HEK293 (cell line): Measurements from ENCODE around the gene NRP1.

Experiments used
- CTCF ChIA-PET: fragments of 350-600 bp; formaldehyde crosslinking; extraction: SDS; loops from one replicate; lab custom pipeline; 2021; ENCODE audit warnings: antibody characterized with exemption; lab: Yijun Ruan, JAX
- POLR2A ChIA-PET: fragments of 300-600 bp; formaldehyde crosslinking; extraction: SDS; loops from one replicate; lab custom pipeline; 2020; ENCODE audit warnings: antibody characterized with exemption, inconsistent platforms; lab: Yijun Ruan, JAX
- H3K27ac ChIP-seq: fragments of 200-500 bp; sonication (Bioruptor generic); 2 replicates; pipeline ENCODE4 v1.5.1; 2014; ENCODE audit warnings: low read depth, low read length, control low read depth, inconsistent platforms; ENCODE audit errors: extremely low read depth
- H3K36me3 ChIP-seq, 2 experiments: fragments of 200-500 bp in 1 of 2; sonication (Bioruptor generic) in 1 of 2; 1 replicate in 1 of 2; 2 replicates in 1 of 2; pipeline ENCODE4 v1.5.1; 2014 to 2017; ENCODE audit warnings: inconsistent platforms in 2 of 2, low read length in 2 of 2; ENCODE audit not compliant: control insufficient read depth in 2 of 2, insufficient read depth in 1 of 2
- H3K4me1 ChIP-seq: fragments of 200-500 bp; sonication (Bioruptor generic); 2 replicates; pipeline ENCODE4 v1.5.1; 2014; ENCODE audit warnings: mild to moderate bottlenecking, low read length, inconsistent platforms; ENCODE audit not compliant: control insufficient read depth, insufficient read depth
- H3K4me3 ChIP-seq: 2 replicates; pipeline ENCODE4 v1.5.1; 2011; ENCODE audit warnings: low read depth, mild to moderate bottlenecking, control low read depth, low read length, moderate library complexity
- H3K9me3 ChIP-seq: fragments of 200-500 bp; sonication (Bioruptor generic); 2 replicates; pipeline ENCODE4 v1.5.1; 2014; ENCODE audit warnings: low read depth, low read length, inconsistent platforms; ENCODE audit not compliant: control insufficient read depth, insufficient read depth
- KLF10 ChIP-seq: fragments of 450-650 bp; IDR thresholded peaks from 2 replicates; pipeline ENCODE4 v1.5.1; 2018; ENCODE audit warnings: missing biosample characterization, mild to moderate bottlenecking, missing genetic modification characterization
- KLF16 ChIP-seq: fragments of 450-650 bp; formaldehyde crosslinking; IDR thresholded peaks from 2 replicates; pipeline ENCODE4 v1.5.1; 2017; ENCODE audit warnings: missing biosample characterization, missing genetic modification characterization
- OSR2 ChIP-seq: fragments of 450-650 bp; formaldehyde crosslinking; IDR thresholded peaks from 2 replicates; pipeline ENCODE4 v1.5.1; 2016; ENCODE audit warnings: missing biosample characterization, missing genetic modification characterization
- WT1 ChIP-seq: fragments of 450-650 bp; formaldehyde crosslinking; IDR thresholded peaks from 2 replicates; pipeline ENCODE4 v1.5.1; 2016; ENCODE audit warnings: missing biosample characterization, missing genetic modification characterization
- ZFHX2 ChIP-seq: fragments of 450-650 bp; formaldehyde crosslinking; conservative IDR thresholded peaks from 2 replicates; pipeline ENCODE4 v1.5.1; 2016; ENCODE audit warnings: missing biosample characterization, missing genetic modification characterization
- ZNF155 ChIP-seq: fragments of 450-650 bp; formaldehyde crosslinking; IDR thresholded peaks from 2 replicates; pipeline ENCODE4 v1.5.1; 2016; ENCODE audit warnings: missing biosample characterization, missing genetic modification characterization
- ZNF266 ChIP-seq: fragments of 450-650 bp; formaldehyde crosslinking; IDR thresholded peaks from 2 replicates; pipeline ENCODE4 v1.5.1; 2016; ENCODE audit warnings: missing biosample characterization, missing genetic modification characterization, low read depth
- ZNF404 ChIP-seq: fragments of 450-650 bp; formaldehyde crosslinking; IDR thresholded peaks from 2 replicates; pipeline ENCODE4 v1.5.1; 2017; ENCODE audit warnings: missing biosample characterization, missing genetic modification characterization
- ZNF529 ChIP-seq: fragments of 450-650 bp; formaldehyde crosslinking; IDR thresholded peaks from 2 replicates; pipeline ENCODE4 v1.5.1; 2017; ENCODE audit warnings: missing genetic modification characterization, missing biosample characterization; ENCODE audit not compliant: insufficient replicate concordance
- ZNF548 ChIP-seq: fragments of 450-650 bp; formaldehyde crosslinking; IDR thresholded peaks from 2 replicates; pipeline ENCODE4 v1.5.1; 2016; ENCODE audit warnings: missing biosample characterization, missing genetic modification characterization
- ZNF561 ChIP-seq: fragments of 450-650 bp; IDR thresholded peaks from 2 replicates; pipeline ENCODE4 v1.5.1; 2018; ENCODE audit warnings: missing biosample characterization, missing genetic modification characterization, borderline replicate concordance
- ZNF571 ChIP-seq: fragments of 450-650 bp; formaldehyde crosslinking; IDR thresholded peaks from 2 replicates; pipeline ENCODE4 v1.5.0; 2017; ENCODE audit warnings: missing biosample characterization, missing genetic modification characterization
- ZNF837 ChIP-seq: fragments of 450-650 bp; formaldehyde crosslinking; IDR thresholded peaks from 2 replicates; pipeline ENCODE4 v1.5.1; 2016; ENCODE audit warnings: missing biosample characterization, missing genetic modification characterization
- ZNF843 ChIP-seq: fragments of 450-650 bp; formaldehyde crosslinking; IDR thresholded peaks from 2 replicates; pipeline ENCODE4 v1.5.1; 2016; ENCODE audit warnings: missing biosample characterization, missing genetic modification characterization
- TF ChIP-seq, protein P1 (sequence below): fragments of 450-650 bp; formaldehyde crosslinking; conservative IDR thresholded peaks from 2 replicates; pipeline ENCODE4 v1.5.1; 2016; ENCODE audit warnings: low read depth, missing biosample characterization, missing genetic modification characterization
- TF ChIP-seq, protein P2 (sequence below): fragments of 450-650 bp; formaldehyde crosslinking; IDR thresholded peaks from 2 replicates; pipeline ENCODE4 v1.5.1; 2016; ENCODE audit warnings: missing biosample characterization, missing genetic modification characterization
- TF ChIP-seq, protein P3 (sequence below): fragments of 450-650 bp; formaldehyde crosslinking; IDR thresholded peaks from 2 replicates; pipeline ENCODE4 v1.5.0; 2017; ENCODE audit warnings: missing biosample characterization, missing genetic modification characterization, borderline replicate concordance
- TF ChIP-seq, protein P4 (sequence below): sonication (generic); formaldehyde crosslinking; IDR thresholded peaks from 2 replicates; pipeline ENCODE4 v1.8.1; 2022; ENCODE audit warnings: mild to moderate bottlenecking, moderate library complexity, missing genetic modification reagents
- TF ChIP-seq, protein P5 (sequence below): fragments of 450-650 bp; formaldehyde crosslinking; IDR thresholded peaks from 2 replicates; pipeline ENCODE4 v1.5.1; 2017; ENCODE audit warnings: missing biosample characterization, missing genetic modification characterization
- TF ChIP-seq, protein P6 (sequence below): fragments of 450-650 bp; formaldehyde crosslinking; IDR thresholded peaks from 2 replicates; pipeline ENCODE4 v1.5.1; 2016; ENCODE audit warnings: missing biosample characterization, missing genetic modification characterization, low read depth
- TF ChIP-seq, protein P7 (sequence below): fragments of 450-650 bp; formaldehyde crosslinking; IDR thresholded peaks from 2 replicates; pipeline ENCODE4 v1.5.1; 2017; ENCODE audit warnings: missing biosample characterization, missing genetic modification characterization

Gene NRP1

DNA sequence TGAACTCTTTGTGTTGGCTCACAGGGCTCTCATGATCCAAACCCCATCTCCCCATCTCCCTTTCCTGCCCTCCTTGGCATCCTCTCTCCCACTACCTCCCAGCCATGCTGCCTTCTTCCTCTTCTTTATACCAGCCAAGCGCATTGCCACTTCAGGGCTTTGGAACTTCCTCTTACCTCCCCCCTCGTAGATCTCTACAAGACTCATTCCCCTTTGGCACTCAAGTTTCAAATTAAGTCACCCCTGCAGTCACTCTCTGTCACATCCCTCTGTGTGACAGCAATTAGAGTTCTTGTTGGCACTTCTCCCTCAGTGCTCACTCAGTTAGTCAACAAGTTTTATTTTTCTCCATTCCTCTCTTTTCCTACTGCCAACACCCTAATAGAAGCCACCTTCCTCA is 20.8 kb upstream of the NRP1 start (continued):
- TF ChIP-seq, protein P1, sequence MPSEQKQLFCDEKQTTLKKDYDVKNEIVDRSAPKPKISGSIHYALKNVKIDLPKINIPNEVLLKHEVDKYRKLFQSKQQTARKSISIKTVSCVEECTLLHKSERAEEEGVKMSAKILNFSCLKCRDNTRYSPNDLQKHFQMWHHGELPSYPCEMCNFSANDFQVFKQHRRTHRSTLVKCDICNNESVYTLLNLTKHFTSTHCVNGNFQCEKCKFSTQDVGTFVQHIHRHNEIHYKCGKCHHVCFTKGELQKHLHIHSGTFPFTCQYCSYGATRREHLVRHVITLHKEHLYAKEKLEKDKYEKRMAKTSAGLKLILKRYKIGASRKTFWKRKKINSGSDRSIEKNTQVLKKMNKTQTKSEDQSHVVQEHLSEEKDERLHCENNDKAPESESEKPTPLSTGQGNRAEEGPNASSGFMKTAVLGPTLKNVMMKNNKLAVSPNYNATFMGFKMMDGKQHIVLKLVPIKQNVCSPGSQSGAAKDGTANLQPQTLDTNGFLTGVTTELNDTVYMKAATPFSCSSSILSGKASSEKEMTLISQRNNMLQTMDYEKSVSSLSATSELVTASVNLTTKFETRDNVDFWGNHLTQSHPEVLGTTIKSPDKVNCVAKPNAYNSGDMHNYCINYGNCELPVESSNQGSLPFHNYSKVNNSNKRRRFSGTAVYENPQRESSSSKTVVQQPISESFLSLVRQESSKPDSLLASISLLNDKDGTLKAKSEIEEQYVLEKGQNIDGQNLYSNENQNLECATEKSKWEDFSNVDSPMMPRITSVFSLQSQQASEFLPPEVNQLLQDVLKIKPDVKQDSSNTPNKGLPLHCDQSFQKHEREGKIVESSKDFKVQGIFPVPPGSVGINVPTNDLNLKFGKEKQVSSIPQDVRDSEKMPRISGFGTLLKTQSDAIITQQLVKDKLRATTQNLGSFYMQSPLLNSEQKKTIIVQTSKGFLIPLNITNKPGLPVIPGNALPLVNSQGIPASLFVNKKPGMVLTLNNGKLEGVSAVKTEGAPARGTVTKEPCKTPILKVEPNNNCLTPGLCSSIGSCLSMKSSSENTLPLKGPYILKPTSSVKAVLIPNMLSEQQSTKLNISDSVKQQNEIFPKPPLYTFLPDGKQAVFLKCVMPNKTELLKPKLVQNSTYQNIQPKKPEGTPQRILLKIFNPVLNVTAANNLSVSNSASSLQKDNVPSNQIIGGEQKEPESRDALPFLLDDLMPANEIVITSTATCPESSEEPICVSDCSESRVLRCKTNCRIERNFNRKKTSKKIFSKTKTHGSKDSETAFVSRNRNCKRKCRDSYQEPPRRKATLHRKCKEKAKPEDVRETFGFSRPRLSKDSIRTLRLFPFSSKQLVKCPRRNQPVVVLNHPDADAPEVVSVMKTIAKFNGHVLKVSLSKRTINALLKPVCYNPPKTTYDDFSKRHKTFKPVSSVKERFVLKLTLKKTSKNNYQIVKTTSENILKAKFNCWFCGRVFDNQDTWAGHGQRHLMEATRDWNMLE (tag by site-specific recombination) = no peak
- TF ChIP-seq ZNF404 (no peak), KLF10 (tag by site-specific recombination) (no peak), ZNF571 (tag by site-specific recombination) (no peak), ZNF155 (tag by site-specific recombination) (no peak), KLF16 (tag by site-specific recombination) (no peak), OSR2 (tag by site-specific recombination) (no peak), ZNF837 (tag by site-specific recombination) (no peak)
- TF ChIP-seq, protein P2, sequence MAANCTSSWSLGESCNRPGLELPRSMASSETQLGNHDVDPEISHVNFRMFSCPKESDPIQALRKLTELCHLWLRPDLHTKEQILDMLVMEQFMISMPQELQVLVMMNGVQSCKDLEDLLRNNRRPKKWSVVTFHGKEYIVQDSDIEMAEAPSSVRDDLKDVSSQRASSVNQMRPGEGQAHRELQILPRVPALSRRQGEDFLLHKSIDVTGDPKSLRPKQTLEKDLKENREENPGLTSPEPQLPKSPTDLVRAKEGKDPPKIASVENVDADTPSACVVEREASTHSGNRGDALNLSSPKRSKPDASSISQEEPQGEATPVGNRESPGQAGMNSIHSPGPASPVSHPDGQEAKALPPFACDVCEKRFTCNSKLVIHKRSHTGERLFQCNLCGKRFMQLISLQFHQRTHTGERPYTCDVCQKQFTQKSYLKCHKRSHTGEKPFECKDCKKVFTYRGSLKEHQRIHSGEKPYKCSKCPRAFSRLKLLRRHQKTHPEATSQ (tag by site-specific recombination) = no peak
- TF ChIP-seq, protein P3, sequence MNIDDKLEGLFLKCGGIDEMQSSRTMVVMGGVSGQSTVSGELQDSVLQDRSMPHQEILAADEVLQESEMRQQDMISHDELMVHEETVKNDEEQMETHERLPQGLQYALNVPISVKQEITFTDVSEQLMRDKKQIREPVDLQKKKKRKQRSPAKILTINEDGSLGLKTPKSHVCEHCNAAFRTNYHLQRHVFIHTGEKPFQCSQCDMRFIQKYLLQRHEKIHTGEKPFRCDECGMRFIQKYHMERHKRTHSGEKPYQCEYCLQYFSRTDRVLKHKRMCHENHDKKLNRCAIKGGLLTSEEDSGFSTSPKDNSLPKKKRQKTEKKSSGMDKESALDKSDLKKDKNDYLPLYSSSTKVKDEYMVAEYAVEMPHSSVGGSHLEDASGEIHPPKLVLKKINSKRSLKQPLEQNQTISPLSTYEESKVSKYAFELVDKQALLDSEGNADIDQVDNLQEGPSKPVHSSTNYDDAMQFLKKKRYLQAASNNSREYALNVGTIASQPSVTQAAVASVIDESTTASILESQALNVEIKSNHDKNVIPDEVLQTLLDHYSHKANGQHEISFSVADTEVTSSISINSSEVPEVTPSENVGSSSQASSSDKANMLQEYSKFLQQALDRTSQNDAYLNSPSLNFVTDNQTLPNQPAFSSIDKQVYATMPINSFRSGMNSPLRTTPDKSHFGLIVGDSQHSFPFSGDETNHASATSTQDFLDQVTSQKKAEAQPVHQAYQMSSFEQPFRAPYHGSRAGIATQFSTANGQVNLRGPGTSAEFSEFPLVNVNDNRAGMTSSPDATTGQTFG (tag by site-specific recombination) = no peak
- TF ChIP-seq, all 188 proteins: peak for 0

DNA sequence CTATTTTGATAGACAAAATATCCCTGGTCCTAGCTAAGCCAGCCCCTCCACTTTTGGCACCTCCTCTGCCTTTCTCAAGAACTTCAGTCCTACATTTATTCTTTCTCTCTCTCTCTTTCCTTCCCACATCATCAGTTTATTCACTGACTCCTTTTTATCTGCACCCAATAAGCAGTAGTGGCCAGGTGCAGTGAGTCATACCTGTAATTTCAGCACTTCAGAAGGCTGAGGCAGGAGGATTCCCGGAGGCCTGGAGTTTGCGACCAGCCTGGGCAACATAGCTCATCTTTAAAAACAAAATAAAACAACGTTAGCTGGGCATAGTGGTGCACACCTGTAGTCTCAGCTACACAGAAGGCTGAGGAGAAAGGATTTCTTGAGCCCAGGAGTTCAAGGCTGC is 19.4 kb upstream of the NRP1 start:
- Histone ChIP-seq H3K4me3 (no peak overlapping the region), H3K27ac (no peak overlapping the region), H3K36me3 (no peaks in the 10 kb centered on the region), H3K4me1 (peaks cover 7% of the 10 kb centered on the region; the same call in 1 of the 2 replicates), H3K9me3 (no peaks in the 10 kb centered on the region)
- POLR2A ChIA-PET = no interaction called here
- TF ChIP-seq, protein P4, sequence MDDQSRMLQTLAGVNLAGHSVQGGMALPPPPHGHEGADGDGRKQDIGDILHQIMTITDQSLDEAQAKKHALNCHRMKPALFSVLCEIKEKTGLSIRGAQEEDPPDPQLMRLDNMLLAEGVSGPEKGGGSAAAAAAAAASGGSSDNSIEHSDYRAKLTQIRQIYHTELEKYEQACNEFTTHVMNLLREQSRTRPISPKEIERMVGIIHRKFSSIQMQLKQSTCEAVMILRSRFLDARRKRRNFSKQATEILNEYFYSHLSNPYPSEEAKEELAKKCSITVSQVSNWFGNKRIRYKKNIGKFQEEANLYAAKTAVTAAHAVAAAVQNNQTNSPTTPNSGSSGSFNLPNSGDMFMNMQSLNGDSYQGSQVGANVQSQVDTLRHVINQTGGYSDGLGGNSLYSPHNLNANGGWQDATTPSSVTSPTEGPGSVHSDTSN (CRISPR knock-in tag) = no peak
- TF ChIP-seq, protein P5, sequence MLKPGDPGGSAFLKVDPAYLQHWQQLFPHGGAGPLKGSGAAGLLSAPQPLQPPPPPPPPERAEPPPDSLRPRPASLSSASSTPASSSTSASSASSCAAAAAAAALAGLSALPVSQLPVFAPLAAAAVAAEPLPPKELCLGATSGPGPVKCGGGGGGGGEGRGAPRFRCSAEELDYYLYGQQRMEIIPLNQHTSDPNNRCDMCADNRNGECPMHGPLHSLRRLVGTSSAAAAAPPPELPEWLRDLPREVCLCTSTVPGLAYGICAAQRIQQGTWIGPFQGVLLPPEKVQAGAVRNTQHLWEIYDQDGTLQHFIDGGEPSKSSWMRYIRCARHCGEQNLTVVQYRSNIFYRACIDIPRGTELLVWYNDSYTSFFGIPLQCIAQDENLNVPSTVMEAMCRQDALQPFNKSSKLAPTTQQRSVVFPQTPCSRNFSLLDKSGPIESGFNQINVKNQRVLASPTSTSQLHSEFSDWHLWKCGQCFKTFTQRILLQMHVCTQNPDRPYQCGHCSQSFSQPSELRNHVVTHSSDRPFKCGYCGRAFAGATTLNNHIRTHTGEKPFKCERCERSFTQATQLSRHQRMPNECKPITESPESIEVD = no peak
- TF ChIP-seq ZFHX2 (tag by site-specific recombination) (no peak), ZNF843 (tag by site-specific recombination) (no peak), WT1 (no peak), ZNF561 (no peak), ZNF529 (tag by site-specific recombination) (no peak), ZNF266 (no peak), ZNF548 (no peak)
- TF ChIP-seq, protein P6, sequence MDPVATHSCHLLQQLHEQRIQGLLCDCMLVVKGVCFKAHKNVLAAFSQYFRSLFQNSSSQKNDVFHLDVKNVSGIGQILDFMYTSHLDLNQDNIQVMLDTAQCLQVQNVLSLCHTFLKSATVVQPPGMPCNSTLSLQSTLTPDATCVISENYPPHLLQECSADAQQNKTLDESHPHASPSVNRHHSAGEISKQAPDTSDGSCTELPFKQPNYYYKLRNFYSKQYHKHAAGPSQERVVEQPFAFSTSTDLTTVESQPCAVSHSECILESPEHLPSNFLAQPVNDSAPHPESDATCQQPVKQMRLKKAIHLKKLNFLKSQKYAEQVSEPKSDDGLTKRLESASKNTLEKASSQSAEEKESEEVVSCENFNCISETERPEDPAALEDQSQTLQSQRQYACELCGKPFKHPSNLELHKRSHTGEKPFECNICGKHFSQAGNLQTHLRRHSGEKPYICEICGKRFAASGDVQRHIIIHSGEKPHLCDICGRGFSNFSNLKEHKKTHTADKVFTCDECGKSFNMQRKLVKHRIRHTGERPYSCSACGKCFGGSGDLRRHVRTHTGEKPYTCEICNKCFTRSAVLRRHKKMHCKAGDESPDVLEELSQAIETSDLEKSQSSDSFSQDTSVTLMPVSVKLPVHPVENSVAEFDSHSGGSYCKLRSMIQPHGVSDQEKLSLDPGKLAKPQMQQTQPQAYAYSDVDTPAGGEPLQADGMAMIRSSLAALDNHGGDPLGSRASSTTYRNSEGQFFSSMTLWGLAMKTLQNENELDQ = no peak
- TF ChIP-seq, protein P7, sequence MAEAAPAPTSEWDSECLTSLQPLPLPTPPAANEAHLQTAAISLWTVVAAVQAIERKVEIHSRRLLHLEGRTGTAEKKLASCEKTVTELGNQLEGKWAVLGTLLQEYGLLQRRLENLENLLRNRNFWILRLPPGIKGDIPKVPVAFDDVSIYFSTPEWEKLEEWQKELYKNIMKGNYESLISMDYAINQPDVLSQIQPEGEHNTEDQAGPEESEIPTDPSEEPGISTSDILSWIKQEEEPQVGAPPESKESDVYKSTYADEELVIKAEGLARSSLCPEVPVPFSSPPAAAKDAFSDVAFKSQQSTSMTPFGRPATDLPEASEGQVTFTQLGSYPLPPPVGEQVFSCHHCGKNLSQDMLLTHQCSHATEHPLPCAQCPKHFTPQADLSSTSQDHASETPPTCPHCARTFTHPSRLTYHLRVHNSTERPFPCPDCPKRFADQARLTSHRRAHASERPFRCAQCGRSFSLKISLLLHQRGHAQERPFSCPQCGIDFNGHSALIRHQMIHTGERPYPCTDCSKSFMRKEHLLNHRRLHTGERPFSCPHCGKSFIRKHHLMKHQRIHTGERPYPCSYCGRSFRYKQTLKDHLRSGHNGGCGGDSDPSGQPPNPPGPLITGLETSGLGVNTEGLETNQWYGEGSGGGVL (tag by site-specific recombination) = no peak
- CTCF ChIA-PET = interaction anchor here (0.6 kb wide), 1 partner anchor 394 kb away, joined by 5 read pairs; no protein-coding TSS in a partner anchor
